Endodermal cell (in vitro differentiated cells): ENCODE measurements around the gene CRY1. TPM values are rescaled to one million over a fixed set of nuclear protein-coding genes. Genes with fewer than 3 reads are reported as not detected.
"Not testable (repeated sequence)": the region's sequence is repeated elsewhere in the genome, so short reads cannot be mapped to it uniquely, and the experiment has no call there.

Source experiments
- DNase-seq: peaks from one replicate; pipeline ENCODE4 v3.0.0-alpha.2; 2017
- H3K27ac ChIP-seq: 2 replicates; pipeline ENCODE4 v1.5.1; 2013; ENCODE audit warnings: mild to moderate bottlenecking, low read depth, low read length, moderate library complexity
- H3K27me3 ChIP-seq: 2 replicates; pipeline ENCODE4 v1.6.1; 2013; ENCODE audit warnings: mild to moderate bottlenecking, low read length, moderate library complexity; ENCODE audit not compliant: insufficient read depth, control insufficient read depth, poor library complexity, severe bottlenecking
- H3K36me3 ChIP-seq: 2 replicates; pipeline ENCODE4 v1.7.0; 2013; ENCODE audit warnings: mild to moderate bottlenecking, low read length, moderate library complexity; ENCODE audit not compliant: control insufficient read depth, insufficient read depth
- H3K4me1 ChIP-seq: one replicate; pipeline ENCODE4 v1.7.0; 2013; ENCODE audit warnings: low read length; ENCODE audit not compliant: control insufficient read depth, insufficient read depth
- H3K4me3 ChIP-seq: 2 replicates; pipeline ENCODE4 v1.5.1; 2013; ENCODE audit warnings: mild to moderate bottlenecking, low read length, moderate library complexity
- H3K9ac ChIP-seq: 2 replicates; pipeline ENCODE4 v1.6.1; 2013; ENCODE audit warnings: mild to moderate bottlenecking, low read length, moderate library complexity; ENCODE audit not compliant: poor library complexity, severe bottlenecking; ENCODE audit errors: extremely low read depth
- H3K9me3 ChIP-seq: 2 replicates; pipeline ENCODE4 v1.6.1; 2013; ENCODE audit warnings: mild to moderate bottlenecking, low read length, moderate library complexity; ENCODE audit not compliant: control insufficient read depth
- H3K27ac Mint-ChIP-seq: 2 replicates; pipeline ENCODE4 v1.8.0; 2020; ENCODE audit warnings: mixed read lengths
- H3K27me3 Mint-ChIP-seq: 2 replicates; pipeline ENCODE4 v1.8.0; 2021; ENCODE audit warnings: mild to moderate bottlenecking, mixed read lengths; ENCODE audit not compliant: insufficient read depth
- H3K36me3 Mint-ChIP-seq: 2 replicates; pipeline ENCODE4 v1.8.0; 2020; ENCODE audit warnings: low read depth, mixed read lengths
- H3K4me1 Mint-ChIP-seq: 2 replicates; pipeline ENCODE4 v1.8.0; 2020; ENCODE audit warnings: mixed read lengths
- H3K4me3 Mint-ChIP-seq: 2 replicates; pipeline ENCODE4 v1.8.0; 2020; ENCODE audit warnings: mild to moderate bottlenecking, moderate library complexity, mixed read lengths
- H3K9me3 Mint-ChIP-seq: 2 replicates; pipeline ENCODE4 v1.8.0; 2020; ENCODE audit warnings: mild to moderate bottlenecking, mixed read lengths
- WGBS, 2 experiments: methylation state at CpG; one replicate each; pipeline versions ENCODE4 v1.1.5 to v1.1.7; 2013; ENCODE audit warnings: missing lambda C conversion rate in 2 of 2, mixed read lengths in 1 of 2; ENCODE audit not compliant: insufficient coverage in 1 of 2, insufficient read length in 1 of 2; 5-methylcytosine and 5-hydroxymethylcytosine counted together
- total RNA-seq, 2 donors: library from RNA; stranded (reverse); fragmentation: NEBNext Ultra II Directional in 1 of 2; extraction: Animal tissue kit (Norgen Biotek cat#: 25700) in 1 of 2; gene quantifications; 2 replicates in 1 of 2; 3 replicates in 1 of 2; pipeline ENCODE4 v1.2.1, GENCODE V29; 2021
- TF ChIP-seq, protein P1 (sequence below): fragments of 200-600 bp; sonication (generic); conservative IDR thresholded peaks from 2 replicates; pipeline ENCODE4 v1.5.0; 2021; ENCODE audit warnings: antibody characterized with exemption, mild to moderate bottlenecking

The CRY1 gene
- total RNA-seq, 2 donors from 2014 or later: 29.9 to 33.4 TPM

GRCh38 chr12:107029081-107029480 is 64.3 kb downstream of the CRY1 start:
- no peak overlapping the region for H3K4me3 ChIP-seq
- Mint-ChIP-seq H3K4me3 (no peak overlapping the region), H3K27ac (no peak overlapping the region), H3K36me3 (no peaks in the 10 kb centered on the region), H3K4me1 (peaks cover 27% of the 10 kb centered on the region), H3K27me3 (no peaks in the 10 kb centered on the region), H3K9me3 (no peaks in the 10 kb centered on the region)
- WGBS, 2 experiments: 85 to 93% methylated on average over 3 to 7 of the region's 7 CpGs
- H3K36me3 ChIP-seq: no peaks in the 10 kb centered on the region
- no peak for DNase-seq
- no peak overlapping the region for H3K27ac ChIP-seq
- no peaks in the 10 kb centered on the region for H3K9me3 ChIP-seq
- no peak overlapping the region for H3K9ac ChIP-seq
- no peaks in the 10 kb centered on the region for H3K27me3 ChIP-seq
- TF ChIP-seq, protein P1, sequence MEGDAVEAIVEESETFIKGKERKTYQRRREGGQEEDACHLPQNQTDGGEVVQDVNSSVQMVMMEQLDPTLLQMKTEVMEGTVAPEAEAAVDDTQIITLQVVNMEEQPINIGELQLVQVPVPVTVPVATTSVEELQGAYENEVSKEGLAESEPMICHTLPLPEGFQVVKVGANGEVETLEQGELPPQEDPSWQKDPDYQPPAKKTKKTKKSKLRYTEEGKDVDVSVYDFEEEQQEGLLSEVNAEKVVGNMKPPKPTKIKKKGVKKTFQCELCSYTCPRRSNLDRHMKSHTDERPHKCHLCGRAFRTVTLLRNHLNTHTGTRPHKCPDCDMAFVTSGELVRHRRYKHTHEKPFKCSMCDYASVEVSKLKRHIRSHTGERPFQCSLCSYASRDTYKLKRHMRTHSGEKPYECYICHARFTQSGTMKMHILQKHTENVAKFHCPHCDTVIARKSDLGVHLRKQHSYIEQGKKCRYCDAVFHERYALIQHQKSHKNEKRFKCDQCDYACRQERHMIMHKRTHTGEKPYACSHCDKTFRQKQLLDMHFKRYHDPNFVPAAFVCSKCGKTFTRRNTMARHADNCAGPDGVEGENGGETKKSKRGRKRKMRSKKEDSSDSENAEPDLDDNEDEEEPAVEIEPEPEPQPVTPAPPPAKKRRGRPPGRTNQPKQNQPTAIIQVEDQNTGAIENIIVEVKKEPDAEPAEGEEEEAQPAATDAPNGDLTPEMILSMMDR: no peak
- H3K4me1 ChIP-seq: peaks cover 3% of the 10 kb centered on the region

- Mint-ChIP-seq H3K36me3 (no peaks in the 10 kb centered on the region), H3K27me3 (no peaks in the 10 kb centered on the region), H3K4me1 (peaks cover 27% of the 10 kb centered on the region), H3K27ac (no peak overlapping the region), H3K9me3 (no peaks in the 10 kb centered on the region), H3K4me3 (no peak overlapping the region)
- Histone ChIP-seq H3K4me1 (peaks cover 3% of the 10 kb centered on the region), H3K9me3 (no peaks in the 10 kb centered on the region), H3K4me3 (no peak overlapping the region), H3K9ac (no peak overlapping the region), H3K27ac (no peak overlapping the region), H3K27me3 (no peaks in the 10 kb centered on the region), H3K36me3 (no peaks in the 10 kb centered on the region)
- WGBS, 2 experiments: 89% methylated on average over 2 of the region's 2 CpGs; no CpG with 5 or more reads in 1 of the 2 experiments
- TF ChIP-seq, protein P1: no peak
- DNase-seq: no peak
Measured at GRCh38 chr12:107027636-107028053, 65.7 kb downstream of the CRY1 start.

DNA sequence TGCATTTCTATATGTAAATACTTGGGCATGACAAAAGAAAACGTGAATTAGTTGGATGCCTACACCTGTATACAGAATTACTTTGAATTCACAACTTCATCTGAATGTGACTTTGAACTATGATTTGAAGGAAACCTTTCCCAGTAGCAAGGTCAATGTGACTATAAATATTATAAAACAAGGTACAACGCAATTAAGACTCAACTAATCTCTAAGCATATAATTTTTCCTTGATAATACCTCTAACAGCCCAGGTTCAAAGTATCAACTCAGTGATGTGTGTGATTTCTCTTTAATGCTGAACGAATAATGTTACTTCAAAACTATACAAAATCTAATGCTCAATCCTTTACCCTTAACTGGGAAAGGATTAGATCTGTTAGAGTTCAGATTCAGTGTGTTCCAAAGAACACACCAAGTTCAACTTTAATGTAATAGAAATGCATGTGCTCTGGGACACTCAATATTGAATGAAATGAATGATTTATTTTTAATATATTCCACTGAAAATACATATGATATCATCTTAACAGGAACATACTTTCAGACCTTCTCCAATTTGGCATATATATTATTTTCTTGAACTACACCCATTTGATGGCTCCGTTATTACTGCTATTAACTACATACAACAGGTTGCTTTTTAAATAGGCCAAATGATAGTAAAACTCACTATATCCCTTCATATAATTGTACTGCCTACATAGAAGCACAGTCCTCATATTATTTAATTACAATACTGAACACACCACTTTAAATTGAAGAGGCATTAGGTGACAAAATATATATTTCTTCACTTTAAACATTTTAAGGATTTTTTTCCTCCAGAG is 66.3 kb downstream of the CRY1 start:
- H3K27ac ChIP-seq: no peak overlapping the region
- H3K9me3 ChIP-seq: no peaks in the 10 kb centered on the region
- WGBS, 2 experiments: 95 to 100% methylated on average over 1 to 4 of the region's 4 CpGs
- H3K36me3 ChIP-seq: no peaks in the 10 kb centered on the region
- H3K4me3 ChIP-seq: no peak overlapping the region
- Mint-ChIP-seq H3K27me3 (no peaks in the 10 kb centered on the region), H3K4me1 (peaks cover 24% of the 10 kb centered on the region), H3K9me3 (no peaks in the 10 kb centered on the region), H3K4me3 (no peak overlapping the region), H3K36me3 (no peaks in the 10 kb centered on the region), H3K27ac (no peak overlapping the region)
- TF ChIP-seq, protein P1: no peak
- H3K9ac ChIP-seq: no peak overlapping the region
- peaks cover 3% of the 10 kb centered on the region for H3K4me1 ChIP-seq
- no peak for DNase-seq
- H3K27me3 ChIP-seq: no peaks in the 10 kb centered on the region

DNA sequence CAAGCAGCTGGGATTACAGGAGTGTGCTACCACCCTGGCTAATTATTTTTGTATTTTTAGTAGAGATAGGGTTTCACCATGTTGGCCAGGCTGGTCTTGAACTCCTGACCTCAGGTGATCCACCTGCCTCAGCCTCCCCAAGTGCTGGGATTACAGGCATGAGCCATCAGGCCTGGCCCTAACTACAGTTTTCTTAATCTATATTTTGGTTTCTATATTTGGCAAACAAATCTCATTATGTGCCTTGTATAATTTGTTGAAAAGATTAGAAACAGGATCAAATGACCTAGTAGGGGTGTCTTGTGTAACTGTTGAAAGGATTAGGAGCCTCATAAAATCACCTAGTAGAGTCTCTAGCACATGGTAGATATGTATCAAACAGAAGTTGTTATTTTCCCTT is 67.0 kb downstream of the CRY1 start:
- H3K4me3 ChIP-seq, H3K27me3 Mint-ChIP-seq, H3K9me3 ChIP-seq, H3K9me3 Mint-ChIP-seq, H3K27ac ChIP-seq, H3K27ac Mint-ChIP-seq, H3K36me3 Mint-ChIP-seq, H3K4me1 ChIP-seq, H3K4me3 Mint-ChIP-seq, H3K9ac ChIP-seq, DNase-seq, H3K27me3 ChIP-seq, H3K36me3 ChIP-seq: not testable (repeated sequence)
- H3K4me1 Mint-ChIP-seq: peaks cover 20% of the 10 kb centered on the region
